ENCODE measurements around the gene STXBP6. TPM values are rescaled to one million over a fixed set of nuclear protein-coding genes. Genes with fewer than 3 reads are reported as not detected.

Gene STXBP6
- polyA plus RNA-seq, 1 donor from 2014 or later: 14.6 TPM

DNA sequence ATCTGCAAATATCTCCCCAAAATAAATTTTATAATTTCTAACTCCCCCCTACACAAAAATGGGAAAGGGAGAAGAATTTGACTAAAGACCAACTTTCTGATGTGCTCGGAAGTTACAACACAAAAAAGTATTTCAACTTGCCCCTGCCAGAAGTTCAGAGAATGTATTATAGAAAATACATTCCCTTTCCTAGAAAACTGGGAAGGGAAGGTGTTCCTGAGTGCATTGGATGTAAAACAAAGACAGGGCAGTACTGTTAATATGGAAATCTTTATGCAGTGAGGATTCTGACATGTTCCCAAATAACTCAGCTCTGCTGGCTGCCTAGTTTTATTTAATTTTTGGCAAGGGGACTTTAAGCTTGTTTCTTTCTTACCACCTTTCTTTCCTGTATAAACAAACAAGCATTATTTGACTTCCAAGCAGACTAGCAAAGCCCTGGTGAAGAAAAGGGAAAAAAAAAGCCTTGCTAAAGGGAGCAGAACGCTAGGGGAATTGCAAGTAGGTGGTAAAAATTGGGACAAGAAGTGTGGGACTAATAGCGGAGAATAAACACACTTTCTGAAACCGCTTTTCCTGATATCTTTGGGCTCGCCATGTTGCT is 124.1 kb downstream of the STXBP6 start:
- Histone ChIP-seq H3K9me3 (ENCODE audit: low read length) (no peaks in the 10 kb centered on the region), H4K20me1 (ENCODE audit: insufficient read depth) (no peaks in the 10 kb centered on the region), H3F3A (ENCODE audit: insufficient read depth, low read length, poor library complexity, severe bottlenecking) (no peaks in the 10 kb centered on the region), H3K4me2 (ENCODE audit: low read length) (no peak overlapping the region), H3K27ac (ENCODE audit: low read length) (no peak overlapping the region), H3K9ac (ENCODE audit: low read length) (no peak overlapping the region), H3K79me2 (replicated peaks; ENCODE audit: insufficient read depth, low read length) (no peaks in the 10 kb centered on the region), H3K27me3 (ENCODE audit: insufficient read depth, low read depth, low read length) (no peaks in the 10 kb centered on the region), H3K36me3 (ENCODE audit: insufficient read depth, low read length) (no peaks in the 10 kb centered on the region), H2AFZ (ENCODE audit: low read depth, low read length) (no peak overlapping the region), H3K9me2 (ENCODE audit: insufficient read depth, low read length) (no peaks in the 10 kb centered on the region), H3K4me3 (ENCODE audit: low read length) (no peak overlapping the region)
- no peak for TF ChIP-seq TAF1 (IDR thresholded peaks at IDR 0.05; ENCODE audit: low read depth)

GRCh38 chr14:24924544-24924943 is 125.4 kb downstream of the STXBP6 start:
- no peaks in the 10 kb centered on the region for H3F3A ChIP-seq (ENCODE audit: insufficient read depth, low read length, poor library complexity, severe bottlenecking)
- TF ChIP-seq REST (IDR thresholded peaks at IDR 0.05; ENCODE audit: borderline replicate concordance) (no peak), EP300 (conservative IDR thresholded peaks at IDR 0.05; ENCODE audit: poor library complexity, severe bottlenecking) (no peak), POLR2AphosphoS5 (IDR thresholded peaks at IDR 0.05) (no peak), RAD21 (conservative IDR thresholded peaks at IDR 0.05) (no peak), EZH2 (IDR thresholded peaks at IDR 0.05; ENCODE audit: borderline replicate concordance, insufficient read depth, low read length, poor library complexity, severe bottlenecking) (no peak), SMC3 (conservative IDR thresholded peaks at IDR 0.05; ENCODE audit: poor library complexity) (no peak), MXI1 (conservative IDR thresholded peaks at IDR 0.05; ENCODE audit: poor library complexity, severe bottlenecking) (no peak)
- H3K9me3 ChIP-seq (ENCODE audit: low read length): no peaks in the 10 kb centered on the region
- no peaks in the 10 kb centered on the region for H3K27me3 ChIP-seq (ENCODE audit: insufficient read depth, low read depth, low read length)
- H3K4me3 ChIP-seq (ENCODE audit: low read length): no peak overlapping the region
- H2AFZ ChIP-seq (ENCODE audit: low read depth, low read length): no peak overlapping the region
- no peak overlapping the region for H3K27ac ChIP-seq (ENCODE audit: low read length)
- H3K36me3 ChIP-seq (ENCODE audit: insufficient read depth, low read length): no peaks in the 10 kb centered on the region
- H3K9me2 ChIP-seq (ENCODE audit: insufficient read depth, low read length): no peaks in the 10 kb centered on the region
- H3K9ac ChIP-seq (ENCODE audit: low read length): no peak overlapping the region
- H3K79me2 ChIP-seq (replicated peaks; ENCODE audit: insufficient read depth, low read length): no peaks in the 10 kb centered on the region
- H4K20me1 ChIP-seq (ENCODE audit: insufficient read depth): no peaks in the 10 kb centered on the region
- H3K4me2 ChIP-seq (ENCODE audit: low read length): no peak overlapping the region

- no peaks in the 10 kb centered on the region for H3K36me3 ChIP-seq (ENCODE audit: insufficient read depth, low read length)
- no peak for TF ChIP-seq REST (IDR thresholded peaks at IDR 0.05; ENCODE audit: borderline replicate concordance)
- TF ChIP-seq TAF1 (IDR thresholded peaks at IDR 0.05; ENCODE audit: low read depth): no peak
- TF ChIP-seq RAD21 (conservative IDR thresholded peaks at IDR 0.05): no peak
- TF ChIP-seq EZH2 (IDR thresholded peaks at IDR 0.05; ENCODE audit: borderline replicate concordance, insufficient read depth, low read length, poor library complexity, severe bottlenecking): no peak
- no peak for TF ChIP-seq SMC3 (conservative IDR thresholded peaks at IDR 0.05; ENCODE audit: poor library complexity)
- TF ChIP-seq, protein P1, sequence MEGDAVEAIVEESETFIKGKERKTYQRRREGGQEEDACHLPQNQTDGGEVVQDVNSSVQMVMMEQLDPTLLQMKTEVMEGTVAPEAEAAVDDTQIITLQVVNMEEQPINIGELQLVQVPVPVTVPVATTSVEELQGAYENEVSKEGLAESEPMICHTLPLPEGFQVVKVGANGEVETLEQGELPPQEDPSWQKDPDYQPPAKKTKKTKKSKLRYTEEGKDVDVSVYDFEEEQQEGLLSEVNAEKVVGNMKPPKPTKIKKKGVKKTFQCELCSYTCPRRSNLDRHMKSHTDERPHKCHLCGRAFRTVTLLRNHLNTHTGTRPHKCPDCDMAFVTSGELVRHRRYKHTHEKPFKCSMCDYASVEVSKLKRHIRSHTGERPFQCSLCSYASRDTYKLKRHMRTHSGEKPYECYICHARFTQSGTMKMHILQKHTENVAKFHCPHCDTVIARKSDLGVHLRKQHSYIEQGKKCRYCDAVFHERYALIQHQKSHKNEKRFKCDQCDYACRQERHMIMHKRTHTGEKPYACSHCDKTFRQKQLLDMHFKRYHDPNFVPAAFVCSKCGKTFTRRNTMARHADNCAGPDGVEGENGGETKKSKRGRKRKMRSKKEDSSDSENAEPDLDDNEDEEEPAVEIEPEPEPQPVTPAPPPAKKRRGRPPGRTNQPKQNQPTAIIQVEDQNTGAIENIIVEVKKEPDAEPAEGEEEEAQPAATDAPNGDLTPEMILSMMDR (IDR thresholded peaks at IDR 0.05; ENCODE audit: poor library complexity, severe bottlenecking): no peak
- no peak for TF ChIP-seq MXI1 (conservative IDR thresholded peaks at IDR 0.05; ENCODE audit: poor library complexity, severe bottlenecking)
- TF ChIP-seq EP300 (conservative IDR thresholded peaks at IDR 0.05; ENCODE audit: poor library complexity, severe bottlenecking): no peak
- TF ChIP-seq POLR2AphosphoS5 (IDR thresholded peaks at IDR 0.05): no peak
- H3K79me2 ChIP-seq (replicated peaks; ENCODE audit: insufficient read depth, low read length): no peaks in the 10 kb centered on the region
- H3K4me3 ChIP-seq (ENCODE audit: low read length): no peak overlapping the region
- no peaks in the 10 kb centered on the region for H3F3A ChIP-seq (ENCODE audit: insufficient read depth, low read length, poor library complexity, severe bottlenecking)
- no peak overlapping the region for H3K4me2 ChIP-seq (ENCODE audit: low read length)
- no peaks in the 10 kb centered on the region for H4K20me1 ChIP-seq (ENCODE audit: insufficient read depth)
- no peak overlapping the region for H2AFZ ChIP-seq (ENCODE audit: low read depth, low read length)
- no peak overlapping the region for H3K27ac ChIP-seq (ENCODE audit: low read length)
- H3K27me3 ChIP-seq (ENCODE audit: insufficient read depth, low read depth, low read length): no peaks in the 10 kb centered on the region
- no peak overlapping the region for H3K9ac ChIP-seq (ENCODE audit: low read length)
- no peaks in the 10 kb centered on the region for H3K9me3 ChIP-seq (ENCODE audit: low read length)
- H3K9me2 ChIP-seq (ENCODE audit: insufficient read depth, low read length): no peaks in the 10 kb centered on the region
Measured at GRCh38 chr14:24921903-24922302, 128.0 kb downstream of the STXBP6 start.

All from neural cell (in vitro differentiated cells).